WTC11 (cell line): ENCODE results near the gene MTNR1B. TPM values are rescaled to one million over a fixed set of nuclear protein-coding genes. Genes with fewer than 3 reads are reported as not detected.

Experiments used
- ATAC-seq: fragments of 200-7000 bp; cut with Tn5 transposase; 2 replicates; pipeline ENCODE4 v1.10.0; 2021; ENCODE audit warnings: mild to moderate bottlenecking, moderate library complexity
- CTCF ChIA-PET: fragments of 300-600 bp; sonication (Branson Sonifier 250); formaldehyde crosslinking; loops from one replicate; lab custom pipeline; 2021; ENCODE audit warnings: antibody characterized with exemption; lab: Charles Lee
- POLR2A ChIA-PET: fragments of 350-600 bp; sonication (Branson Sonifier 250); formaldehyde crosslinking; loops from one replicate; lab custom pipeline; 2021; ENCODE audit warnings: antibody characterized with exemption; lab: Charles Lee
- DNase-seq: peaks from one replicate; pipeline ENCODE4 v3.0.0; 2021; ENCODE audit warnings: low spot score
- H3K27ac Mint-ChIP-seq: 2 replicates; pipeline ENCODE4 v1.8.0; 2021; ENCODE audit warnings: mixed read lengths
- H3K27me3 Mint-ChIP-seq: 2 replicates; pipeline ENCODE4 v1.8.0; 2021; ENCODE audit warnings: low read depth, mild to moderate bottlenecking, moderate library complexity, mixed read lengths
- H3K36me3 Mint-ChIP-seq: 2 replicates; pipeline ENCODE4 v1.8.0; 2021; ENCODE audit warnings: mixed read lengths
- H3K4me1 Mint-ChIP-seq: 2 replicates; pipeline ENCODE4 v1.8.0; 2022; ENCODE audit warnings: mixed read lengths
- H3K4me3 Mint-ChIP-seq: 2 replicates; pipeline ENCODE4 v1.8.0; 2021; ENCODE audit warnings: mild to moderate bottlenecking, moderate library complexity, mixed read lengths
- H3K9me3 Mint-ChIP-seq: 2 replicates; pipeline ENCODE4 v1.8.0; 2021; ENCODE audit warnings: mixed read lengths
- AFF4 ChIP-seq: sonication (generic); formaldehyde crosslinking; IDR thresholded peaks from 2 replicates; pipeline ENCODE4 v1.8.1; 2023; ENCODE audit warnings: mild to moderate bottlenecking, missing genetic modification reagents, borderline replicate concordance
- ARID4B ChIP-seq: sonication (generic); formaldehyde crosslinking; IDR thresholded peaks from 2 replicates; pipeline ENCODE4 v1.8.0; 2023; ENCODE audit warnings: missing genetic modification reagents, mild to moderate bottlenecking, borderline replicate concordance
- E2F1 ChIP-seq: sonication (generic); formaldehyde crosslinking; IDR thresholded peaks from 2 replicates; pipeline ENCODE4 v1.8.0; 2022; ENCODE audit warnings: mild to moderate bottlenecking, missing genetic modification reagents
- E2F5 ChIP-seq: sonication (generic); formaldehyde crosslinking; IDR thresholded peaks from 2 replicates; pipeline ENCODE4 v1.8.1; 2022; ENCODE audit warnings: mild to moderate bottlenecking, moderate library complexity, missing genetic modification reagents
- ELF4 ChIP-seq: sonication (generic); formaldehyde crosslinking; IDR thresholded peaks from 2 replicates; pipeline ENCODE4 v1.8.1; 2022; ENCODE audit warnings: low read depth, mild to moderate bottlenecking, moderate library complexity, missing genetic modification reagents
- ETV6 ChIP-seq: sonication (generic); formaldehyde crosslinking; IDR thresholded peaks from 2 replicates; pipeline ENCODE4 v1.8.1; 2022; ENCODE audit warnings: mild to moderate bottlenecking, missing genetic modification reagents
- GRHL2 ChIP-seq: fragments of 250-450 bp; sonication (Bioruptor Pico); IDR thresholded peaks from 2 replicates; pipeline ENCODE4 v1.8.0; 2022; ENCODE audit warnings: mild to moderate bottlenecking, moderate library complexity; ENCODE audit not compliant: insufficient replicate concordance, severe bottlenecking
- IRF2 ChIP-seq: sonication (generic); formaldehyde crosslinking; IDR thresholded peaks from 2 replicates; pipeline ENCODE4 v1.8.0; 2022; ENCODE audit warnings: low read depth, missing genetic modification reagents, borderline replicate concordance
- JUN ChIP-seq: sonication (generic); formaldehyde crosslinking; IDR thresholded peaks from 2 replicates; pipeline ENCODE4 v1.8.0; 2023; ENCODE audit warnings: mild to moderate bottlenecking, missing genetic modification reagents
- RORB ChIP-seq: fragments of 250-450 bp; sonication (Bioruptor Pico); IDR thresholded peaks from 2 replicates; pipeline ENCODE4 v1.9.0; 2021; ENCODE audit warnings: mild to moderate bottlenecking
- SP1 ChIP-seq: sonication (generic); formaldehyde crosslinking; conservative IDR thresholded peaks from 2 replicates; pipeline ENCODE4 v1.8.1; 2022; ENCODE audit warnings: missing genetic modification reagents
- STAT6 ChIP-seq: sonication (generic); formaldehyde crosslinking; conservative IDR thresholded peaks from 2 replicates; pipeline ENCODE4 v1.8.1; 2023; ENCODE audit warnings: mild to moderate bottlenecking, low read depth, missing genetic modification reagents, moderate library complexity
- TEAD4 ChIP-seq: sonication (generic); formaldehyde crosslinking; IDR thresholded peaks from 2 replicates; pipeline ENCODE4 v1.8.0; 2022; ENCODE audit warnings: mild to moderate bottlenecking, missing genetic modification reagents
- ZBTB43 ChIP-seq: sonication (generic); formaldehyde crosslinking; IDR thresholded peaks from 2 replicates; pipeline ENCODE4 v1.8.1; 2023; ENCODE audit warnings: mild to moderate bottlenecking, missing genetic modification reagents
- ZNF138 ChIP-seq: sonication (generic); formaldehyde crosslinking; conservative IDR thresholded peaks from 2 replicates; pipeline ENCODE4 v1.8.1; 2022; ENCODE audit warnings: mild to moderate bottlenecking, moderate library complexity, missing genetic modification reagents
- ZNF281 ChIP-seq: sonication (generic); formaldehyde crosslinking; IDR thresholded peaks from 2 replicates; pipeline ENCODE4 v1.8.0; 2023; ENCODE audit warnings: mild to moderate bottlenecking, missing genetic modification reagents
- ZNF416 ChIP-seq: fragments of 250-450 bp; sonication (Bioruptor Pico); IDR thresholded peaks from 2 replicates; pipeline ENCODE4 v1.9.0; 2021; ENCODE audit warnings: mild to moderate bottlenecking, inconsistent platforms
- ZNF671 ChIP-seq: fragments of 250-450 bp; sonication (Bioruptor Pico); IDR thresholded peaks from 2 replicates; pipeline ENCODE4 v1.8.0; 2021; ENCODE audit warnings: mild to moderate bottlenecking
- total RNA-seq: library from RNA; stranded (reverse); gene quantifications from 3 replicates; pipeline ENCODE4 v1.2.3, GENCODE V29; 2021

The MTNR1B gene
- total RNA-seq, 1 experiment from 2014 or later = not detected

GRCh38 chr11:92979176-92979575 lies 9.7 kb downstream of the MTNR1B start:
- CTCF ChIA-PET = no interaction called here
- no peak for ATAC-seq
- Mint-ChIP-seq H3K4me3 (no peak overlapping the region), H3K27me3 (no peaks in the 10 kb centered on the region), H3K27ac (no peak overlapping the region), H3K36me3 (no peaks in the 10 kb centered on the region), H3K9me3 (no peaks in the 10 kb centered on the region; the same call in 1 of the 2 replicates), H3K4me1 (peaks cover 3% of the 10 kb centered on the region)
- no peak for DNase-seq
- TF ChIP-seq ARID4B (CRISPR knock-in tag) (no peak), SP1 (CRISPR knock-in tag) (no peak), TEAD4 (CRISPR knock-in tag) (no peak), GRHL2 (no peak), ZNF671 (no peak), ZNF416 (CRISPR knock-in tag) (no peak), IRF2 (CRISPR knock-in tag) (no peak), ETV6 (CRISPR knock-in tag) (no peak), AFF4 (CRISPR knock-in tag) (no peak), RORB (CRISPR knock-in tag) (no peak), ZNF281 (CRISPR knock-in tag) (no peak)
- POLR2A ChIA-PET = no interaction called here

GRCh38 chr11:92980312-92980711 lies 10.9 kb downstream of the MTNR1B start:
- Mint-ChIP-seq H3K27ac (no peak overlapping the region), H3K9me3 (peaks cover 5% of the 10 kb centered on the region), H3K36me3 (no peaks in the 10 kb centered on the region), H3K4me1 (peaks cover 10% of the 10 kb centered on the region), H3K4me3 (no peak overlapping the region), H3K27me3 (no peaks in the 10 kb centered on the region)
- ATAC-seq = no peak
- POLR2A ChIA-PET = no interaction called here
- CTCF ChIA-PET = no interaction called here
- no peak for DNase-seq
- TF ChIP-seq ZNF138 (no peak), ZBTB43 (CRISPR knock-in tag) (no peak), ETV6 (CRISPR knock-in tag) (no peak), E2F5 (CRISPR knock-in tag) (no peak), ELF4 (CRISPR knock-in tag) (no peak), E2F1 (no peak), STAT6 (no peak), JUN (no peak)
